ENCODE measurements around the gene CDS1. TPM values are rescaled to one million over a fixed set of nuclear protein-coding genes. Genes with fewer than 3 reads are reported as not detected.

The CDS1 gene
- total and polyA plus RNA-seq, 2 donors (not counting 3 experiments of a cell fraction or from before 2014, with no cell fraction given) = 0.01 TPM; not detected in 1

DNA sequence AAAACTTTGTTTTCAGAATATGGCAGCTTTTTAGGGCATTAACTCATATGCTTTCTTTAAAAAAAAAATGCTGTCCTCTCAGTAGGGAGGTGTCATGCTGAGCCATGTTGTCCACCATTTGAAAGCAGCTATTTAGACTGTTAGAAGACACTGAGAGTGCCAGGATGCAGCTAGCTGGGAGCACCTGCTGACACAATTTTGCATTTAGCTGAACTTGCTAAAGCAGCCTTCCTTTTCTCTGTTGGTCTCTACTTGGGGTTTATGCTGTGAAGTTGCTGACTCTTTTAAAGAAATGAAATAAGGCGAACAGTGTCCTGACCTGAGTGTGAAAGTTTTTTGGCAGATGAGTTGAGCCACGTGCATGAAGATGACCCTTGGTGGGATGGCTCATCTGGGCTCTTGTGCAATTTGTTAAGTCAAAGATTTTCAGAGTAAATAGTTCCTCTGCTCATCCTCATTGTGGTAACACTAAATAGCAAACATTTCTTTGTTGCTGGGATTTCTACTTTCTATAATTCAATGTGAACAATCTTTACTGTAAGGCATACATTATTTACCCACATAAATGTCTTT lies 64.5 kb downstream of the CDS1 start:
- DNase-seq (ENCODE audit: low read depth, low spot score) = no peak
- POLR2A ChIA-PET = no interaction called here
- intact Hi-C loops (cut with micrococcal nuclease) = no loop called here
- H2AFZ ChIP-seq (ENCODE audit: low read depth, low read length) = no peak overlapping the region
- BruUV-seq (replicated peaks) = no TSS peak
- H3K4me3 ChIP-seq (replicated peaks in 1 of 3; ENCODE audit: insufficient read depth in 1 of 3, low read depth in 1 of 3, low read length in 3 of 3) = no peak overlapping the region
- H3K79me2 ChIP-seq (ENCODE audit: control insufficient read depth, insufficient read depth, low read length) = no peaks in the 10 kb centered on the region
- CTCF ChIA-PET = interaction anchor here (1.0 to 1.6 kb wide), 2 partner anchors 13 to 68 kb away, joined by 3 to 5 read pairs; no protein-coding TSS in a partner anchor
- peaks cover 4 to 5% of the 10 kb centered on the region in 2 experiments for H3K27me3 ChIP-seq (ENCODE audit: control insufficient read depth in 2 of 2, insufficient read depth in 2 of 2, low read length in 2 of 2)
- H3K9me3 ChIP-seq (replicated peaks; ENCODE audit: control insufficient read depth, insufficient read depth, low read length) = no peaks in the 10 kb centered on the region
- no peak for FAIRE-seq
- H3K27ac ChIP-seq (ENCODE audit: insufficient read depth, low read depth, low read length) = no peak overlapping the region
- H3K9me1 ChIP-seq (replicated peaks; ENCODE audit: control insufficient read depth, extremely low read depth, insufficient read depth, low read length) = no peaks in the 10 kb centered on the region
- no peaks in the 10 kb centered on the region for H3K36me3 ChIP-seq (ENCODE audit: control insufficient read depth in 2 of 2, extremely low read depth in 1 of 2, insufficient read depth in 2 of 2, low read length in 2 of 2)
- TF ChIP-seq, protein P1, sequence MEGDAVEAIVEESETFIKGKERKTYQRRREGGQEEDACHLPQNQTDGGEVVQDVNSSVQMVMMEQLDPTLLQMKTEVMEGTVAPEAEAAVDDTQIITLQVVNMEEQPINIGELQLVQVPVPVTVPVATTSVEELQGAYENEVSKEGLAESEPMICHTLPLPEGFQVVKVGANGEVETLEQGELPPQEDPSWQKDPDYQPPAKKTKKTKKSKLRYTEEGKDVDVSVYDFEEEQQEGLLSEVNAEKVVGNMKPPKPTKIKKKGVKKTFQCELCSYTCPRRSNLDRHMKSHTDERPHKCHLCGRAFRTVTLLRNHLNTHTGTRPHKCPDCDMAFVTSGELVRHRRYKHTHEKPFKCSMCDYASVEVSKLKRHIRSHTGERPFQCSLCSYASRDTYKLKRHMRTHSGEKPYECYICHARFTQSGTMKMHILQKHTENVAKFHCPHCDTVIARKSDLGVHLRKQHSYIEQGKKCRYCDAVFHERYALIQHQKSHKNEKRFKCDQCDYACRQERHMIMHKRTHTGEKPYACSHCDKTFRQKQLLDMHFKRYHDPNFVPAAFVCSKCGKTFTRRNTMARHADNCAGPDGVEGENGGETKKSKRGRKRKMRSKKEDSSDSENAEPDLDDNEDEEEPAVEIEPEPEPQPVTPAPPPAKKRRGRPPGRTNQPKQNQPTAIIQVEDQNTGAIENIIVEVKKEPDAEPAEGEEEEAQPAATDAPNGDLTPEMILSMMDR (IDR thresholded peaks at IDR 0.05; ENCODE audit: extremely low read depth in 1 of 2, insufficient read depth in 1 of 2, low read depth in 1 of 2, low read length in 2 of 2) = no peak
- TF ChIP-seq GATA2 (IDR thresholded peaks at IDR 0.05; ENCODE audit: insufficient read depth, insufficient read length, low read depth, low read length) = no peak
- H3K4me2 ChIP-seq (ENCODE audit: insufficient read depth, low read length) = no peak overlapping the region
- dilution Hi-C loops (cut with MboI; ENCODE audit: extremely low pct_ligation_motif_present, low sequenced_read_pairs) = no loop called here
- H3K4me1 ChIP-seq (ENCODE audit: control insufficient read depth, extremely low read depth, insufficient read depth, low read length) = no peaks in the 10 kb centered on the region
- H4K20me1 ChIP-seq (replicated peaks; ENCODE audit: control insufficient read depth, extremely low read depth, insufficient read depth, low read length) = no peaks in the 10 kb centered on the region
- no peak overlapping the region for H3K9ac ChIP-seq (replicated peaks; ENCODE audit: extremely low read depth, insufficient read depth, low read length)

DNA sequence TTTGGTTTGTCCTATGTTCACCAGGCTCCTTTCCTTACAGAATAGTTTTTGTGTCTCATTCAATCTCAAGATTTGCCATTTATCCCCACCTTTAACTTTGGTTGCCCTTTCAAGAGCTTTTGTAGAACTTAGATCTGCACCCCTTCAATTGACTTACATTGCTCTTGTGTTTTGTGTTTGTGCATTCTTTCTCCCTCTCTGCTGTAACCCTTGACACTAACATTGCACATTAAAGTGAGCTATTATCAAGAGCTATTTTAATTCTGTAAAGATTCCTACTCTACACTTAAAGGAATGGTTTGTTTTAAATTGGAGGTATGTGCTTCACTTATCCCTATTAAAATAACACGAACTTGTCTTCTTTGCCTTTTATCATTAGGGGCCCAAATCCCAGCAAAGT lies 65.3 kb downstream of the CDS1 start:
- H4K20me1 ChIP-seq (replicated peaks; ENCODE audit: control insufficient read depth, extremely low read depth, insufficient read depth, low read length) = no peaks in the 10 kb centered on the region
- H3K36me3 ChIP-seq (ENCODE audit: control insufficient read depth in 2 of 2, extremely low read depth in 1 of 2, insufficient read depth in 2 of 2, low read length in 2 of 2) = no peaks in the 10 kb centered on the region
- FAIRE-seq (no peak), DNase-seq (ENCODE audit: low read depth, low spot score) (no peak)
- intact Hi-C loops (cut with micrococcal nuclease) = no loop called here
- no peak overlapping the region for H3K9ac ChIP-seq (replicated peaks; ENCODE audit: extremely low read depth, insufficient read depth, low read length)
- H3K9me1 ChIP-seq (replicated peaks; ENCODE audit: control insufficient read depth, extremely low read depth, insufficient read depth, low read length) = no peaks in the 10 kb centered on the region
- no peak overlapping the region for H3K4me3 ChIP-seq (replicated peaks in 1 of 3; ENCODE audit: insufficient read depth in 1 of 3, low read depth in 1 of 3, low read length in 3 of 3)
- peaks cover 4 to 5% of the 10 kb centered on the region in 2 experiments for H3K27me3 ChIP-seq (ENCODE audit: control insufficient read depth in 2 of 2, insufficient read depth in 2 of 2, low read length in 2 of 2)
- no peaks in the 10 kb centered on the region for H3K79me2 ChIP-seq (ENCODE audit: control insufficient read depth, insufficient read depth, low read length)
- dilution Hi-C loops (cut with MboI; ENCODE audit: extremely low pct_ligation_motif_present, low sequenced_read_pairs) = no loop called here
- POLR2A ChIA-PET = no interaction called here
- H3K4me1 ChIP-seq (ENCODE audit: control insufficient read depth, extremely low read depth, insufficient read depth, low read length) = no peaks in the 10 kb centered on the region
- no peaks in the 10 kb centered on the region for H3K9me3 ChIP-seq (replicated peaks; ENCODE audit: control insufficient read depth, insufficient read depth, low read length)
- H3K4me2 ChIP-seq (ENCODE audit: insufficient read depth, low read length) = no peak overlapping the region
- no peak overlapping the region for H2AFZ ChIP-seq (ENCODE audit: low read depth, low read length)
- H3K27ac ChIP-seq (ENCODE audit: insufficient read depth, low read depth, low read length) = no peak overlapping the region
- TF ChIP-seq GATA2 (IDR thresholded peaks at IDR 0.05; ENCODE audit: insufficient read depth, insufficient read length, low read depth, low read length) (no peak), FOS (IDR thresholded peaks at IDR 0.05; ENCODE audit: borderline replicate concordance, insufficient read depth, low read length) (no peak), EZH2 (IDR thresholded peaks at IDR 0.05; ENCODE audit: borderline replicate concordance, low read depth, low read length, severe bottlenecking) (no peak), MYC (IDR thresholded peaks at IDR 0.05; ENCODE audit: low read depth, low read length) (no peak), POLR2A (IDR thresholded peaks at IDR 0.05; ENCODE audit: low read depth, low read length) (no peak), POLR2AphosphoS5 (IDR thresholded peaks at IDR 0.05; ENCODE audit: insufficient read depth, low read depth, low read length) (no peak), JUN (IDR thresholded peaks at IDR 0.05; ENCODE audit: borderline replicate concordance, insufficient read depth, insufficient read length, low read depth) (no peak)
- TF ChIP-seq, protein P2, sequence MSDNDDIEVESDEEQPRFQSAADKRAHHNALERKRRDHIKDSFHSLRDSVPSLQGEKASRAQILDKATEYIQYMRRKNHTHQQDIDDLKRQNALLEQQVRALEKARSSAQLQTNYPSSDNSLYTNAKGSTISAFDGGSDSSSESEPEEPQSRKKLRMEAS (IDR thresholded peaks at IDR 0.05; ENCODE audit: insufficient read depth, insufficient read length) = no peak
- TF ChIP-seq, protein P1 (IDR thresholded peaks at IDR 0.05; ENCODE audit: extremely low read depth in 1 of 2, insufficient read depth in 1 of 2, low read depth in 1 of 2, low read length in 2 of 2) = no peak
- no TSS peak for BruUV-seq (replicated peaks)
- CTCF ChIA-PET = interaction anchor here (0.7 kb wide), 1 partner anchor 8 kb away, joined by 3 read pairs; no protein-coding TSS in a partner anchor
